Measurements from ENCODE around the gene CPNE1.
"Not testable (repeated sequence)": the region's sequence is repeated elsewhere in the genome, so short reads cannot be mapped to it uniquely, and the experiment has no call there.

CPNE1 gene

DNA sequence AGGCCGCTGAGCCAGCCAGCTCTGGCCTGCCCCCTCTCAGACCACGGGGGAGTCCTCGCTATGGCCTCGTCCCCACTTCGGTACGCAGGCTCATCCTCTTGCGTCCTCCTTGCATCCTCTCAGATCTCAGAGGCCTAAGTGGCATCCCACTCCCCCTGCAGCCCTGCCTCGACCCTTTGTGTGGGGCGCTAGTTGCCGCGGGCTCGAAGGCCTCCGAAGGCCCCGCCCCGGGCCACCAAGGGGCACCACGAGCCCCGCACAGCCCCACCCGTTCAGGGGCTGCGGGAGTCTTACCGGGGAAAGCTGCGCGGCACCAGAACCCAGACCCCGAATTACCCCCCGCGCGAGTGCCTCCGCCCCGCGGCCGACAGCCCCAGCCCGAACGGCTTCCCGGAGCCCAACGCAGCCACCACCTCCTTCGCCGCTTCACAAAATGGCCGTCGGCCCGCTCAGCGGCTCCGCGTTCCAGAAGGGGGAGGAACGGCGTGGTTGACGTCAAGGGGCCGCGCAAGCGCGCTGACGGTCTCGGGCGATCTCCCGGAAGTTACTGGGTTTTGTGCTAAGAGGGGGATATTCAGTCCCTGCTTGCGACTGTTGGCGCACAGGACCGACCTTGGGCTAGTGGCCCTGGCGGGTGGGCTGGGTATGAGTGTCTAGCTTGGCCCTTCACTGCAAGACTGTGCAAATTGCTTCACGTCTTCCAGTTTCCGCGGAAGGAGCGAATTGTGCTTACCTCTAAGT lies at the start of gene CPNE1, which contains the start of gene RBM12:
TSS of gene CPNE1 (minus strand) at position 435 of the 741 bp plus-strand sequence. CDS start 31,977 bp downstream, outside the sequence.
TSS of gene RBM12 (minus strand) at position 435 of the 741 bp plus-strand sequence. CDS start 9,578 bp downstream, outside the sequence.
- DNase-seq: peak; percentile 90
- in situ Hi-C loops (cut with HindIII; ENCODE audit: low pct_ligation_motif_present, low pct_unique_long_range_greater_than_20kb, low sequenced_read_pairs): no loop called here

DNA sequence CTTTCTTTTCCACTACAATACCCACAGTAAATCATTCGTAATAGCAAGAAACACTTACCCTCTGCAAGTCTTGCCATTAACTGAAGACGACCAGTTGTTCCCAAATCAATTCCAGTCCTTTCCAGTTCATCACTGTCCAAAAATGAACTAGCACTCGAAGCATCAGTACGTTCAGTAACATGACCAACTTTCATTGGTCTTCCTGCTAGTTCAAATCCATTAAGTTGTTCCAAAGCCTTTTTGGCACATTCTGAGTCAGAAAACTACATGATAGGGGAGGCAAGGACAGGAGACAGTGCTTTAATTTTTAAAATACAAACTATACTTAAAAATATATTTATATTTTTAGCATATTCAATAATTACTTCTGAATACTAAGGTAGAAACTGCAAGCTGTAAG lies 49.4 kb upstream of the CPNE1 start:
- in situ Hi-C loops (cut with HindIII; ENCODE audit: low pct_ligation_motif_present, low pct_unique_long_range_greater_than_20kb, low sequenced_read_pairs): no loop called here
- DNase-seq: no peak

GRCh38 chr20:35713120-35713519 lies 48.4 kb upstream of the CPNE1 start:
- DNase-seq; in situ Hi-C loops (cut with HindIII; ENCODE audit: low pct_ligation_motif_present, low pct_unique_long_range_greater_than_20kb, low sequenced_read_pairs): not testable (repeated sequence)

GRCh38 chr20:35711588-35712209 lies 47.0 kb upstream of the CPNE1 start:
- in situ Hi-C loops (cut with HindIII; ENCODE audit: low pct_ligation_motif_present, low pct_unique_long_range_greater_than_20kb, low sequenced_read_pairs): no loop called here
- DNase-seq: no peak

DNA sequence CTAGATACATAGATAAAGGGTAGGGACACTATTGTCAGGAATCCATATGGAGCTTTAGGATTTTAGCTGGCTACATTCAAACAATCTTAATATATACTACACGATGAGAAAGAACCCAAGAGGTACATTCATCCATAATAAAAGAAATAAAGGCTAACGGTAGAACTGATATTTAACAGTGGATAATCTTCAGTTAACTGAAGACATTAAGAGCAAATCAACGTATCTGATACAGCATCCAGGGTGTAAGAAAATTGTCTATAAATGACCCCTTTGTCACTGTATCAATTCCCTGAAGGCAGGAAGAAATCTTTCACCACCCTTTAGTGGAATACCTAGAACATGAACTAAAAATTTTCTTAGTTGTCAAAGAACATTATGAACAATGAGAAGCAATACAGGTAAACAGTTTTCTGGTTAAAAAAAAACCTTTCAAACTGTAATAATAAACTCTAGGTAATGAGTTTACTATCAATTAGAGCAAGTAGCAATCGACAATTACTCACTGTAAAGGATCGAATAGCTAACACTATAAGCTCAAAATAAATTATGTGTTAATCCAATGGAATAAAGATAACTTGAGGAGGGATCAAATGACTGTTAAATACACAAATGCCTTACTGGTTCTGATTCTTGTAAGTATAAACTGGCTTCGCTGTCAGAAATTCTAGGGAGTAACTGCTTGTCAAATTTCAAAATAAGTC lies 46.3 kb upstream of the CPNE1 start:
- in situ Hi-C loops (cut with HindIII; ENCODE audit: low pct_ligation_motif_present, low pct_unique_long_range_greater_than_20kb, low sequenced_read_pairs): no loop called here
- DNase-seq: no peak

DNA sequence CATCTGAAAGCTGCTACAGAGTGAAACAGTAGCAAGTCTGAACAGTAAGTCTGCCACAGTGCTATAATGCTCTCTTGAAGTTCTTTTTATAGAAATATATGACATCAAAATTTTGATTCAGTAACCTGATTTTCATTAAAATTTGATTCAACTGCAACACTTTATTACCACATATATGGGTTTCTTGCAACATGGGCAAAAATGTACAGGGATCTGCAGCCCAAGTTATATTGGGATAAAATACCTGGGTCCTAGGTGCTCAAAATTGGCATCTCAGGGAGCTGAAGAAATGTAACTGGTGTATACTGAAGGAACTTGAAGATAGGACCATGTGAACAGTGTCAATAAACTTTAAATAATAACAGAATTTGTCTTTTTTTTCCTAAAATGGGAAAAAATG lies 45.3 kb upstream of the CPNE1 start:
- in situ Hi-C loops (cut with HindIII; ENCODE audit: low pct_ligation_motif_present, low pct_unique_long_range_greater_than_20kb, low sequenced_read_pairs): no loop called here
- DNase-seq: no peak

- DNase-seq: no peak
- in situ Hi-C loops (cut with HindIII; ENCODE audit: low pct_ligation_motif_present, low pct_unique_long_range_greater_than_20kb, low sequenced_read_pairs): no loop called here
Measured at GRCh38 chr20:35709259-35709658, 44.6 kb upstream of the CPNE1 start.

GRCh38 chr20:35708502-35708901 lies 43.8 kb upstream of the CPNE1 start:
- no peak for DNase-seq
- in situ Hi-C loops (cut with HindIII; ENCODE audit: low pct_ligation_motif_present, low pct_unique_long_range_greater_than_20kb, low sequenced_read_pairs): no loop called here

- DNase-seq; in situ Hi-C loops (cut with HindIII; ENCODE audit: low pct_ligation_motif_present, low pct_unique_long_range_greater_than_20kb, low sequenced_read_pairs): not testable (repeated sequence)
Measured at GRCh38 chr20:35706591-35707529, 42.2 kb upstream of the CPNE1 start.

DNA sequence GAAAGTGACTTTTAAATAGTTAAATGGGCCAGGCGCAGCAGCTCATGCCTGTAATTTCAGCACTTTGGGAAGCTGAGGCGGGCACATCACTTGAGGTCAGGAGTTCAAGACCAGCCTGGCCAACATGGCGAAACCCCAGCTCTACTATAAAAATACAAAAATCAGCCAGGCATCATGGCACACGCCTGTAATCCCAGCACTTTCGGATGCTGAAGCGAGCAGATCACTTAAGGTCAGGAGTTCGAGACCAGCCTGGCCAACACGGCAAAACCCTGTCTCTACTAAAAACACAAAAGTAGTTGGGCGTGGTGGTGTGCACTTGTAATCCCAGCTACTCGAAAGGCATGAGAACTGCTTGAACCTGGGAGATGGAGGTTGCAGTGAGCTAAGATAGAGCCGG lies 41.2 kb upstream of the CPNE1 start:
- DNase-seq; in situ Hi-C loops (cut with HindIII; ENCODE audit: low pct_ligation_motif_present, low pct_unique_long_range_greater_than_20kb, low sequenced_read_pairs): not testable (repeated sequence)

- no peak for DNase-seq
- in situ Hi-C loops (cut with HindIII; ENCODE audit: low pct_ligation_motif_present, low pct_unique_long_range_greater_than_20kb, low sequenced_read_pairs): no loop called here
Measured at GRCh38 chr20:35704514-35705261, 40.0 kb upstream of the CPNE1 start.

DNA sequence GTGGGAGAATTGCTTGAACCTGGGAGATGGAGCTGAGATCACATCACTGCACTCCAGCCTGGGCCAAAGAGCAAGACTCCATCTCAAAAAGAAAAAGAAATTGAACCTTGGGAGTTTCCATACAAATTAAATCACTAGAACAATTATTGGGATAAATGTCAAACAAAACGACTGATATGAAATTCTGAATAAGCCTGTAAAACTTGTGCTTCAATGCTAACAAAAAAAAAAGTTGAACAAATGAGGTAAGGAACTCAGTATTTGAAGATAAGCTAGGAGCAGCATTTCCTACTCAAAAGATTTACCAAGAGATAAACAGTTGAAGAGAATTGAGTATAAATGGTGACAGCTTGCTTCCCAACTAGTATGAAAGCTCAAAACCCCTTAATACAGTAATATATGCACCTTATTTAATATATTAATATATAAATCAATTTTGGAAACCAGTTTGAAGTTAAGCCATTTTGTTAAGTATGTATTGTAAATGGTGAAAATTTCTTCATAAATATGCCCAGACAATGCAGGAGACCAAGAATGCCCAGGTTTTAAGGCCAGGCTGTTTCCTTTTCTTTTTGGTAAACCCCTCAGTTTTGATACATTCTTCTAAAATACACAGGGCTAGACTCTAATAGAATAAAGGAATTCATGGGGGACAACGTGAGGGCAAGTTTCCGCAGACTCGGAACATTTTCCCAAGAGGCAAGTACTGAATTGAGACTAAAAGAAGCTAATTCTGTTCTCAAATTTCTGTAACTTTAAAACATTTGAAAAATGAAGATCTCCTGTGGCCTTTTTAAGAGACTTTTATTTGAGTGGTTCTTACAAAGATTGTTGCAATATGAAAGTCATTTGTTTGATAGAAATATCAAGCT lies 38.4 kb upstream of the CPNE1 start:
- in situ Hi-C loops (cut with HindIII; ENCODE audit: low pct_ligation_motif_present, low pct_unique_long_range_greater_than_20kb, low sequenced_read_pairs): no loop called here

GRCh38 chr20:35702051-35702823 lies 37.5 kb upstream of the CPNE1 start:
- DNase-seq: no peak
- in situ Hi-C loops (cut with HindIII; ENCODE audit: low pct_ligation_motif_present, low pct_unique_long_range_greater_than_20kb, low sequenced_read_pairs): no loop called here

More for the DNA sequence above, 38.4 kb upstream of the CPNE1 start:
- DNase-seq: no peak

GRCh38 chr20:35700625-35701148 lies 36.0 kb upstream of the CPNE1 start:
- DNase-seq: no peak
- in situ Hi-C loops (cut with HindIII; ENCODE audit: low pct_ligation_motif_present, low pct_unique_long_range_greater_than_20kb, low sequenced_read_pairs): no loop called here

- DNase-seq: no peak
- in situ Hi-C loops (cut with HindIII; ENCODE audit: low pct_ligation_motif_present, low pct_unique_long_range_greater_than_20kb, low sequenced_read_pairs): no loop called here
Measured at GRCh38 chr20:35699957-35700624, 35.4 kb upstream of the CPNE1 start.

Data from ACHN (cell line).